Keratinocyte (primary cell): ENCODE measurements around the gene ZNF710.

Source experiments
- CTCF ChIP-seq, 3 experiments: IDR thresholded peaks in 1 of 3; conservative IDR thresholded peaks in 1 of 3; optimal IDR thresholded peaks in 1 of 3; 2 replicates in 2 of 3; 3 replicates in 1 of 3; pipeline versions ENCODE3 to v1.5.1; 2011; ENCODE audit warnings: low read length in 3 of 3, mild to moderate bottlenecking in 3 of 3, moderate library complexity in 2 of 3, control low read depth in 1 of 3, inconsistent platforms in 1 of 3; ENCODE audit not compliant: insufficient read depth in 2 of 3; ENCODE audit errors: extremely low read depth in 1 of 3
- EZH2 ChIP-seq: IDR thresholded peaks from one replicate; pipeline ENCODE4 v1.6.1; 2012; ENCODE audit warnings: inconsistent platforms, mild to moderate bottlenecking, low read length, moderate library complexity

- no peak for TF ChIP-seq EZH2
- no peak for TF ChIP-seq CTCF (optimal IDR thresholded peaks at IDR 0.05 in 1 of 3, IDR thresholded peaks at IDR 0.05 in 1 of 3, conservative IDR thresholded peaks at IDR 0.05 in 1 of 3; ENCODE audit: extremely low read depth in 1 of 3, insufficient read depth in 2 of 3, low read length in 3 of 3)
Measured at GRCh38 chr15:90038632-90039095, 37.5 kb downstream of the ZNF710 start.
